Measurements from ENCODE around the gene STX8.

The STX8 gene

DNA sequence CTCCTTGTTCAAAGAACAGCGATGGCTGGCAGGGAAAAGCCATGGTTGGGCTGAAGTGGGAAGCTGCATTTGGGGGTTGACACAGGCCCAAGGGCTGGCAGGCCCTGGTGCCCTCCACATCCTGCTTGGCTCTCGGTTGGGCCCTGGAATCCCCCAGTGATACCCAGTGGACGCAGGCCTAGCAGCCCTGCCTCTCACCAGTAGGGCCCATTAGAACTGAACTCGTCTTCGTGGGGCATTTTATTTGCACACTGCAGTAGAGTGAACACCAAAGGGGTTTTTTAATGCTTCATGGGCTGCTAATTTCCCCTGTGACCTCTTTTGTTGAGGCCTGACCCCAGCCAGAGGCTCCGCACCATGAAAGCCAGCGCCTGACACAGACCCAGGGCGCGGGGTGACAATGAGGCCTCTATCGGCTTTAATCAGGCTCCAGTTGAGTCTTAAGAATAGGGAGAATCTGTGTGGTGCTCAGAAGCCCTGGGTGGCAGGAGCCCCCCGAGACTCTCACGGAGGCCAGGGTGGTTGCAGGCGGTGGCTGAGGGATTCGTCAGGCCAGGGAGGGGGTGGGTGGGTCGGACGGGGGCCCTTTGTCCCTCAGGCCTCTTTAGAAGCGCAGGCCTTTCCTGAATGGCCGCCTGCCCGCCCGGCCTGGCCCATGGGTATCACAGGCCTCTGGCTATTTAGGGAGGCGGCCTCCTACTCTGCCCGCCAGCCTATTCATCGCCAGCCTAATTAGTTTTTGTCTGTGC lies 355.0 kb downstream of the STX8 start:
- no peak for DNase-seq (ENCODE audit: extremely low spot score)
- TF ChIP-seq FOXK2 (IDR thresholded peaks at IDR 0.05) (no peak), ELF4 (IDR thresholded peaks at IDR 0.05) (no peak), SUZ12 (IDR thresholded peaks at IDR 0.05) (no peak), ARNT (IDR thresholded peaks at IDR 0.05) (no peak), BHLHE40 (IDR thresholded peaks at IDR 0.05; ENCODE audit: borderline replicate concordance) (no peak), LEF1 (IDR thresholded peaks at IDR 0.05; ENCODE audit: borderline replicate concordance) (no peak), ZNF384 (IDR thresholded peaks at IDR 0.05) (no peak), NFRKB (IDR thresholded peaks at IDR 0.05) (no peak)
- ChIA-PET CTCF (no interaction called here), POLR2A (no interaction called here)

DNA sequence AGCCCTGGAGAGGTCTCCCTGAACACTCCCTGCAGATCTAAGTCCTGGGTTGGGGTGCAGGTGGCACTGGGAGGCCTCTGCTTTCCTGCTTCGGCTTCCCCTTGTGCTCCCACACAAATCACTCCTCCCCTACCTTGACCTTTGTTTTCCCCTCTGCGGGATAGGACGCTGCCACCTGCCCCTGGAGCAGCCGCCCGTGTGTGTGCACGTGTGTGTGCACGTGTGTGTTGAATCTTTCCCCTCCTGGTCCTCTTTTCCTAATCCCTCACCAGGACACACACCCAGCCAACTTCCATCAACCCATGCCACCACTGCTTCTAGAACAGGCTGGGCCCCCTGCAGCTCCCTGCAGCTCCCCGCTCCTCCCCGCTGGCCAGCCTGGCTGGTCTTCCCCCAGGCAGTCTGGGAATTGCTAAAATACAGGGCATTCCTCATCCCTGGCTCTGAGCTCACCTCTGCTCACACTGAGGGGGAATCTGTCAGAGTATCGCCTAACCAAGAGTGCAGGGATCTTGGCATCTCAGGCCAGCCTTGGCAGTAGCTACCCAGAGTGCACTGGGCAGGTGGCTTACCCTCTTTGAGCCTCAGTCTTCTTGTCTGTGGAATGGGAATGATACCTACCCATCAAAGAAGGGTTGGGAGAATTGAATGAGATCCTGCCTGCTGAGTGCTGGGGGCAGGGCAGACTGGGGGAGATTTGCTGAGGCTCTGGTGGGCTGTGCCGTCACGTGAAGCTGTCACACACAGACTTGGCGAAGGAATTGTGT lies 355.8 kb downstream of the STX8 start:
- TF ChIP-seq CTBP1 (IDR thresholded peaks at IDR 0.05; ENCODE audit: borderline replicate concordance) (no peak), ARNT (IDR thresholded peaks at IDR 0.05) (no peak), ELF4 (IDR thresholded peaks at IDR 0.05) (no peak)
- ChIA-PET CTCF (no interaction called here), POLR2A (no interaction called here)
- no peak for DNase-seq (ENCODE audit: extremely low spot score)

DNA sequence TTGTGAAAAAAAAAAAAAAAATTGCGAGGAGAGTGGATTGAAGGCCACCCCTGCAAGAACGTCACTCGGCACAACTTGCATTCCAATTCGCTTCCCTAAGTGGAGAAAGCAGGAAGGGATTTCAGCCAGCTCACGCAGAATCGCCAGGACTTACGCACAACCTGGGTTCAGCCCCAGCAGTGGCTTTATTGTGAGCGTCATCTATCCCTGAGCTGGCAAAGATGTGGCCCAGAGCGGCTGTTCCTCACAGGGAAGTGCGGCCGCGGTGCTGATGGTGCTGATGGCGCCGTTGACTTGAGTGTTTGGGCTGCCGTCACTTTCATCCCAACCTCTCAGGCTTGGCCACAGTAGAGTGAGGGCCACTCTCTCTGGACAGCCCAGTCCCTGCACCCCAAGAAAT lies 356.7 kb downstream of the STX8 start:
- CTCF ChIA-PET: no interaction called here
- DNase-seq (ENCODE audit: extremely low spot score): no peak
- no peak for TF ChIP-seq NFRKB (IDR thresholded peaks at IDR 0.05)
- TF ChIP-seq SUZ12 (IDR thresholded peaks at IDR 0.05): no peak
- TF ChIP-seq, protein P1, sequence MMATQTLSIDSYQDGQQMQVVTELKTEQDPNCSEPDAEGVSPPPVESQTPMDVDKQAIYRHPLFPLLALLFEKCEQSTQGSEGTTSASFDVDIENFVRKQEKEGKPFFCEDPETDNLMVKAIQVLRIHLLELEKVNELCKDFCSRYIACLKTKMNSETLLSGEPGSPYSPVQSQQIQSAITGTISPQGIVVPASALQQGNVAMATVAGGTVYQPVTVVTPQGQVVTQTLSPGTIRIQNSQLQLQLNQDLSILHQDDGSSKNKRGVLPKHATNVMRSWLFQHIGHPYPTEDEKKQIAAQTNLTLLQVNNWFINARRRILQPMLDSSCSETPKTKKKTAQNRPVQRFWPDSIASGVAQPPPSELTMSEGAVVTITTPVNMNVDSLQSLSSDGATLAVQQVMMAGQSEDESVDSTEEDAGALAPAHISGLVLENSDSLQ (IDR thresholded peaks at IDR 0.05): no peak
- TF ChIP-seq ZNF384 (IDR thresholded peaks at IDR 0.05): no peak
- TF ChIP-seq ARNT (IDR thresholded peaks at IDR 0.05): no peak
- no peak for TF ChIP-seq SP1 (IDR thresholded peaks at IDR 0.05)
- no peak for TF ChIP-seq ELF4 (IDR thresholded peaks at IDR 0.05)
- no peak for TF ChIP-seq BHLHE40 (IDR thresholded peaks at IDR 0.05; ENCODE audit: borderline replicate concordance)
- no peak for TF ChIP-seq CTBP1 (IDR thresholded peaks at IDR 0.05; ENCODE audit: borderline replicate concordance)
- no peak for TF ChIP-seq L3MBTL2 (conservative IDR thresholded peaks at IDR 0.05)
- no peak for TF ChIP-seq HDGF (IDR thresholded peaks at IDR 0.05; ENCODE audit: borderline replicate concordance)
- no peak for TF ChIP-seq FOXK2 (IDR thresholded peaks at IDR 0.05)
- no peak for TF ChIP-seq FOXM1 (IDR thresholded peaks at IDR 0.05; ENCODE audit: borderline replicate concordance)
- TF ChIP-seq FOXA1 (IDR thresholded peaks at IDR 0.05): no peak
- TF ChIP-seq TARDBP (IDR thresholded peaks at IDR 0.05): no peak
- no peak for TF ChIP-seq LEF1 (IDR thresholded peaks at IDR 0.05; ENCODE audit: borderline replicate concordance)
- POLR2A ChIA-PET: no interaction called here

DNA sequence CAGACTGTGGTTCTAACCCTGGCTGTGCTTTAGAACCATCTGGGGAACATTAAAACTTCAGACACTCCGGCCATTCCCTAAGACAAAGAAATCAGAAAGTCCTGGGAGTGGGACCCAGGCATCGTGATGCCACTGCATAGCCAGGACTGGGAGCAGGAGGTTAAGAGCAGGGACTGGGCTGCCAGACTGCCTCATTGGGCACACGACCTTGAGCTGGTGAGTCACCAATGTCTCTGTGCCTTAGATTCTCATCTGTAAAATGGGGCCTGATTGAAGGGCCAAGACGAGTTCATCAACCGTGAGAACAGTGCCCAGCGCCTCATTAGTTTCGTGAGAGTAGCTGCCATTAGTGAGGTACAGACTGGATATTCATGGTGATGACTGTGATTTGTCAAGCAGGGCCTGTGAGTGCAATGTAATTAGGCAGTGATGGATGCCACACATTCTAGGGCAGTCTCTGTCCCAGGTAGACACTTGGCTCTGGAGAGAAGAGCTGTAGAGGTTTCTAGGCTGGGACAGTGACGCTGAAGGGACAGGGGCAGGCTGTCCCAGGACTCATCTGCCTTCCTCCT lies 357.5 kb downstream of the STX8 start:
- no peak for TF ChIP-seq LEF1 (IDR thresholded peaks at IDR 0.05; ENCODE audit: borderline replicate concordance)
- TF ChIP-seq, protein P1 (IDR thresholded peaks at IDR 0.05): no peak
- TF ChIP-seq ARNT (IDR thresholded peaks at IDR 0.05): no peak
- no peak for TF ChIP-seq FOXA1 (IDR thresholded peaks at IDR 0.05)
- ChIA-PET POLR2A (no interaction called here), CTCF (interaction anchor here (0.6 kb wide), 1 partner anchor 359 kb away, joined by 3 read pairs; no protein-coding TSS in a partner anchor)
- DNase-seq (ENCODE audit: extremely low spot score): no peak

DNA sequence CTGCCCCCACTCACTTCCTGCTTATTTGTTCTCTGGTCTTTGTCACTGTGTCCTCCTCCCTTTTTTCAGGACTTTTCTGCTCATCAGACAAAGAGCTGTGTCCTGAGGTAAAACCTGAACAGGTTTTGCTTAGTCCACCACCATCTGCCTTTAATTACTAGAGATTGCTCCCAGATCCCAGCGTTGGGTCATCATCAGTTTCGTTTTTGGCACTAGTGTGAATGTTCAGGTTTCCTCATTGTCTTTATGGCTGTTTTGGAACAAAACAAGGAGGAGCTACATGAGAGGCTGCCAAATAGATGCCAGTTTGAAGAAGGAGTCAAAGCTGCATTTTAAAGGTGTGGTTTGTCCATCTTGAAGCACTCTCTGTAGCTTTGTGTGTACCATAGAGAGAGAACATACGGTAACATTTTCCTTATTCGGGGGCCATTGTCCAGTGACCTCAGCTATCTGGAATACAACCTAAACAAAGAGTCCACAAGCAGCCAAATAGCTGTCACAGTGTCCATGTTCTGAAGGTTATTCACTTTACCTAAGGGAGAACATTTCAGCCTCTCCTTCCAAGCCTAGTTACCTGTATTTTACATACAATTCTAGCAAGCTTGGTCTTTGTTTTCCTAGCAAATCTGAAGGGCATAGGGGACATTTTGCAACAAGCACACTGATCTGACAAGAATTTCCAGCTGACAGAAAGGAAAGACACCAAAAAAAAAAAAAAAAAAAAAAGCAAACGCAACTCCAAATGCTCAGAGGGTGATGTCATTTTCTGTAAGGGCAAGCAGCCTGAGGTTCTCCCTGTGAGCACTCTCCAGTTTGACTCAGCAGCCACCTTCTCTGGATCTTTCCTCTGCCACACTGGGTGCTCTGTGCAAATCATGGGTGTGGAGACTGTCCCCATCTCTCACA lies 358.2 kb downstream of the STX8 start:
- no peak for DNase-seq (ENCODE audit: extremely low spot score)
- ChIA-PET CTCF (interaction anchor here (0.6 kb wide), 1 partner anchor 536 kb away, joined by 3 read pairs; no protein-coding TSS in a partner anchor), POLR2A (no interaction called here)
- TF ChIP-seq L3MBTL2 (conservative IDR thresholded peaks at IDR 0.05): no peak
- no peak for TF ChIP-seq SUZ12 (IDR thresholded peaks at IDR 0.05)
- peak; percentile 53; the same call in 1 of the 2 replicates for TF ChIP-seq ZNF384 (IDR thresholded peaks at IDR 0.05)

DNA sequence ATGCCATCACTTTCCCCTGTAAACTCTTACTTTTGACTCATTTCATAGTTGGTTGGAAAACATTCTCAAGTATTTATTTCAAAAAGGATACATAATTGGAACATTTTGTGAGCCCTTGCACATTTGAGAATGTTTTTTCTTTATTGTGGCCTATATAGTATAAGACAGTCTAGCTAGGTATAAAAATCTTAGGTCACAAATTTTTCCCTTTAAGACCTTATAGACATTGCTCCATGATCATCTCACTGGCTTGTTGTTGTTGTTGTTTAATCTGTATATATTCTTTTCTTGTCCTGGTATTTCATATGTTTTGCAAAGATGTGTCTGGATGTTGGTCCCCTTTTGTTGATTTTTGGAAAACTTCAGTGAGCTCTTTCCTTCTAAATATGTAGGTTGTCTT lies 360.2 kb downstream of the STX8 start:
- TF ChIP-seq HDGF (IDR thresholded peaks at IDR 0.05; ENCODE audit: borderline replicate concordance) (no peak), FOXK2 (IDR thresholded peaks at IDR 0.05) (no peak), SP1 (IDR thresholded peaks at IDR 0.05) (no peak), ELF4 (IDR thresholded peaks at IDR 0.05) (no peak), ARNT (IDR thresholded peaks at IDR 0.05) (no peak), CTBP1 (IDR thresholded peaks at IDR 0.05; ENCODE audit: borderline replicate concordance) (no peak)
- ChIA-PET CTCF (interaction anchor here (1.2 kb wide), 1 partner anchor 15 kb away, joined by 3 read pairs; no protein-coding TSS in a partner anchor), POLR2A (no interaction called here)
- no peak for DNase-seq (ENCODE audit: extremely low spot score)
